Measurements from ENCODE around the gene SLC26A6. TPM values are rescaled to one million over a fixed set of nuclear protein-coding genes. Genes with fewer than 3 reads are reported as not detected.

Gene SLC26A6, protein sequence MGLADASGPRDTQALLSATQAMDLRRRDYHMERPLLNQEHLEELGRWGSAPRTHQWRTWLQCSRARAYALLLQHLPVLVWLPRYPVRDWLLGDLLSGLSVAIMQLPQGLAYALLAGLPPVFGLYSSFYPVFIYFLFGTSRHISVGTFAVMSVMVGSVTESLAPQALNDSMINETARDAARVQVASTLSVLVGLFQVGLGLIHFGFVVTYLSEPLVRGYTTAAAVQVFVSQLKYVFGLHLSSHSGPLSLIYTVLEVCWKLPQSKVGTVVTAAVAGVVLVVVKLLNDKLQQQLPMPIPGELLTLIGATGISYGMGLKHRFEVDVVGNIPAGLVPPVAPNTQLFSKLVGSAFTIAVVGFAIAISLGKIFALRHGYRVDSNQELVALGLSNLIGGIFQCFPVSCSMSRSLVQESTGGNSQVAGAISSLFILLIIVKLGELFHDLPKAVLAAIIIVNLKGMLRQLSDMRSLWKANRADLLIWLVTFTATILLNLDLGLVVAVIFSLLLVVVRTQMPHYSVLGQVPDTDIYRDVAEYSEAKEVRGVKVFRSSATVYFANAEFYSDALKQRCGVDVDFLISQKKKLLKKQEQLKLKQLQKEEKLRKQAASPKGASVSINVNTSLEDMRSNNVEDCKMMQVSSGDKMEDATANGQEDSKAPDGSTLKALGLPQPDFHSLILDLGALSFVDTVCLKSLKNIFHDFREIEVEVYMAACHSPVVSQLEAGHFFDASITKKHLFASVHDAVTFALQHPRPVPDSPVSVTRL
- 19.7 and 73.9 TPM in 2 replicates for total RNA-seq

DNA sequence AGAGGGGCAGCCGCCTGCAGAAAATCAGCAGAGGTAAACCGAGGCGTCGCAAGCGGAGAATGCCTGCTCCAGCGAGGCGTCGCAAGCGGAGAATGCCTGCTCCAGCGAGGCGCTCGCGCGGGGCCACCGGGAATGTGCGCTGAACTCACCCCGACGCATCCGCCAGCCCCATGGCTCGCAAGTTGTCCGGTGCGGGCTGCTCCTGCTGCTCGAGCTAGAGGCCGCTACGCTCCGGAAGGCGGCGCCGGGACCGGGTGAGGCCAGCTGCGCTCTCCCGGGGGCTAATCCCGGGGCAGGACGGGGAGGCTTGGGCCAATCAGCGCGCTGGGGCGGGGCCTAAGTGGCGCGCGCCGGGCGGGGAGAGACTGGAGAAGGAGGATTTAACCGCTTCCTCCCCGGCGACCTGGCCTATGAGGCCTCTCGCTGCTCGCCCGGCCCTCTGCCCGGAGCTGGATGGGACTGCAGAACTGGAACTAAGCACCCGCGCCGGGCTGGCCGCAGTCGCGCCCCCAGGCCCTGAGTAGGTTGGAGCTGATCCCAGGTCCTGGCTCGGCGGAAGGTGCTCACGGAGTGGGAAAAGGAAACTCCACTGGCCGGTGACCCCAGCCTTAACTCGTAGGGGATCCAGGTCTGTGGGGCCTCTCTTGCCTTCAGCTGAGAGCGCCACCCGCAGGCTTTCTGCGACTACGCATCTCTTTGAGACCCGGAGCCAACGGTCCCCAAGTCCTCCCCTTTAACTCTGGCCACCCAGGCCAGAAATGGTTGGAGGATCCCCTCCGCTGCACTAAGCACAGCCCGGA lies at the start of gene SLC26A6:
Gene SLC26A6 (minus strand): TSS at position 240 of the 800 bp plus-strand sequence. CDS start 68 bp downstream, at position 172.

DNA sequence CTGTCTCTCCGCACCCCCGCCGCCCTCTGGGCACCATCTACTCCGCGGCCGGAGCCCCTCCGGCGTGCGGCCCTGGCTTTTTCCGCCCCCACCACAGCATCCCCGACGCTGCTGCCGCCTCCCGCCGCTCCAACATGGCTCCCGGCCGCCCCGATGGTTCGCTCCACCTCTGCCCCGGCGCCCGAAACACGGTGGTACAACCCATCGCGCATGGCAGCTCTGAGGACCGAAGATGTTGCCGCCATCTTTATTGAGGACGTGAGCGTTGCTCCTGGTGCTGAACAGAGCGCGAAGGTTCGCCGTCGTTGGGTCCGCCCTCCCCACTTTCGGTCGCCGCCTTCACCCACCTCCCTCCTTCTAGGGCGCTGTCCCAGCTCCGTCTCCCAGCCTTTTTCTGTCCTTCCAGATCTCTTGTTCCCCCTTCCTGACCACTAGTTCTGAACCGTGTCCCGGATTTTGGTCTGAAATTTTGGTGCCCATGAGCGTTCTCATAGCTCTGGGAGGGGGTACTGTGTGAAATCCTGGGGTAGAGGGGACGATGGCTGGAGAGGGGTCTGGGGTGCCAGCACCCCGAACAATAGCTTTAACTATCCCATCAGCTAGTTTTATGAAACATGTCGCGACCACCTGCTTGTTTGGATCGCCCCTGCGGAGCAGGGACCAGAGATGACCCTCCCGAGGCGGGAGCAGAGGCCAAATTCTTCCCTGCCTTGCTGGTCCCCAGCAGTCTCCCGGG lies 27.7 kb upstream of the SLC26A6 start, which contains the start of gene CELSR3:
Gene CELSR3 (minus strand): TSS at position 134 of the 736 bp plus-strand sequence. CDS start 252 bp downstream, outside the sequence.

DNA sequence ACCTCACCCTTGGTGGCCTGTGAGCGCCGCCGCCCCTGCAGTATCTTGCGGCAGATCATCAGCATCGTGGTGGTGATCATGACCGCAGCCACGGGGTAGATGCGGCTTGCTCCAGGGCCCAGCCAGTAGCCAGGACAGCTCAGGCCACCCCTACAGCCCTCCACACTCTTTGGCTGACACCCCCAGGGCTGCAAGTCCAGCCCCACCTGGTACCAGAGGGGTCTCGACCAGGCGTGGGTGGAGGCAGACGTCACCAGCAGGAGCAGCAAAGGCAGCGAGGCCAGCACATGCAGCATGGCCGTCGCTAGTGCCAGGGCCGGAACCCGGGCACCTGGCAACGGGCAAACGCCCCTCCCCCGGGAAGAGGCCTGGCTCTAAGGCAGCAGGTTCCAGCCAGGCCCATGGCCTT lies 13.8 kb downstream of the SLC26A6 start, which contains the start of gene TMEM89:
Gene TMEM89 (minus strand): TSS at position 309 of the 409 bp plus-strand sequence. CDS start 13 bp downstream, at position 296.

DNA sequence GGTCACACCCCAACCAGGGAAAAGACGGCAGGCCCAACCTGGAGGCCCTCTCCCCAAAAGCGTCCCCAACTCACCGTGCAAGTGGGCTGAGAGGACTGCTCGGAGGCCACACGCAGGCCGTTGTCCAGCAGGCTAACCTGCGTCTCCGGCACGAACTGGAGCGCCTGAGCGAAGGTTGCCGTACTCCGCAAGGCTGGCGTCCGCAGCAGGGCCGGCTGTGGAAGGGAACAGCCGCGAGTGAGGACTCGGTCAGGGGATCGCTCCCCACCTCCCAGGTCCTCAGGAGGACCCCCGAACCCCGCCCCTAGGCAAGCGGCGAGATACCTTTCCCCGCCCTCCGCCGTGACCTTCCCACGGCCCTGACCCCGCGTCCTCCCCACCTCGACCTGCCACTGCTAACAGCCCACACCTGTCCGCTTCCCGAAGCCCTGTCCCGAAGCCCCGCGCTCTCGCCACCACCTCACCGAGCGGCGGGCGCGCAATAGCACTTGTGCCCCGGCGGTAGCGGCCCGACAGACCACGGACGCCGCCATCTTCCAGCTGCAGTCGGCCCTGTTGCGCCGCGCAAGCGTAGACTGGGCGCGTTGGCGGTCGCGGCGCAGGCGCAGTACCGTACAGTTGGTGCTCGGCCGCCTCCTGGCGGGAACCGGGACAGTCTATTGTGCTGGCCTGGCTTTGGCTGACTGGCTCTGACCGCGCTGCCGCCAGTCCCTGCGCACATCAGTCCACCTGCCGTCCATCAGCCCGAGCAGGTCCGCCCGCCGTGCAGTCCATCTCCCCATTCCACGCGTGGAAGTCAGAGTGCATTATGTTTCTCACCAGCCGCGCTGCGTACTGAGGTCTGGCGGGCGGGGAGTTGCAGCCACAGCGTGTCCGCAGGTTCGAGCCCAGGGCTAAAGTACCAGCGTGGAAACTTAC lies 25.9 kb downstream of the SLC26A6 start, which contains the start of gene UQCRC1:
Gene UQCRC1 (minus strand): TSS at position 559 of the 918 bp plus-strand sequence. CDS start 26 bp downstream, at position 533.

DNA sequence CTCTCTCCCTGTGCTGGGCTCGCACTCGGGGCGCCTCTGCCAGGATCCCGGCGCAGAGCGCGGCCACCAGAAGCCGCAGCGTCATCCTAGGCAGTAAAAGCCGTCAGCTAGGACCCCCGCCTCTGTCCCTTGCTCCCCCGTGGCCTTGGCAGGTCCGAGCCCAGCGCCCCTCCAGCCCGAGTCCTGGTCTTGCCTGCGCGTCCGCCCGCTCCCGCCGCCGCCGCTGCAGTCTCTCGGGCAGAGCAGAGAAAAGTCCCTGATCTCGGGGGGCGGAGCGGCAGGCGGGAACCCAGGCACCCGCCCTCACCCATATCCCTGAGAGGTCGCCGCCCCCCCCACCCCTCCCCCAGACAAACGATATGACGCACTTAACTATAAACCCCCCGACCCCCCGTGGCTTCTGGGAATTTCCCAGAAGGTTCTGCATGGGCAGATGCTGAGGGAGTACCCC lies 40.2 kb downstream of the SLC26A6 start, which contains the start of gene COL7A1:
Gene COL7A1 (minus strand): TSS at position 255 of the 451 bp plus-strand sequence. CDS start 170 bp downstream, at position 85.

Other genes starting within 250 kb of the SLC26A6 start
- gene PLXNB1, start 205.4 kb downstream of the SLC26A6 start, total RNA-seq: 17.3 and 36.2 TPM in 2 replicates
- 18.7 and 23.2 TPM in 2 replicates for gene CCDC51, start 195.3 kb downstream of the SLC26A6 start, total RNA-seq
- gene TMA7, start 195.2 kb downstream of the SLC26A6 start, total RNA-seq: 309 and 375 TPM in 2 replicates
- gene ATRIP, start 188.7 kb downstream of the SLC26A6 start, total RNA-seq: 4.3 and 5.9 TPM in 2 replicates
- gene SHISA5, start 131.3 kb downstream of the SLC26A6 start, total RNA-seq: 215 and 254 TPM in 2 replicates
- 19.4 and 22.6 TPM in 2 replicates for gene PFKFB4, start 78.7 kb downstream of the SLC26A6 start, total RNA-seq
- 3.1 and 3.7 TPM in 2 replicates for gene UCN2, start 71.7 kb downstream of the SLC26A6 start, total RNA-seq
- 52.5 and 104 TPM in 2 replicates for gene COL7A1, start 40.1 kb downstream of the SLC26A6 start, total RNA-seq
- 388 and 454 TPM in 2 replicates for gene UQCRC1, start 25.8 kb downstream of the SLC26A6 start, total RNA-seq
- gene TMEM89, start 13.7 kb downstream of the SLC26A6 start, total RNA-seq: not detected in 2 replicates
- 2.8 and 5.0 TPM in 2 replicates for gene CELSR3, start 27.4 kb upstream of the SLC26A6 start, total RNA-seq
- 29.9 and 38.8 TPM in 2 replicates for gene NCKIPSD, start 50.5 kb upstream of the SLC26A6 start, total RNA-seq
- 44.0 and 69.0 TPM in 2 replicates for gene IP6K2, start 81.8 kb upstream of the SLC26A6 start, total RNA-seq
- 22.0 and 30.3 TPM in 2 replicates for gene PRKAR2A, start 212.4 kb upstream of the SLC26A6 start, total RNA-seq

All from epithelial cell of alveolus of lung (primary cell).